Measurements from ENCODE around the gene DYNC1LI1. TPM values are rescaled to one million over a fixed set of nuclear protein-coding genes. Genes with fewer than 3 reads are reported as not detected.
"Not testable (repeated sequence)": the region's sequence is repeated elsewhere in the genome, so short reads cannot be mapped to it uniquely, and the experiment has no call there.

The DYNC1LI1 gene
- total RNA-seq, 1 donor from 2014 or later, result 110 TPM

DNA sequence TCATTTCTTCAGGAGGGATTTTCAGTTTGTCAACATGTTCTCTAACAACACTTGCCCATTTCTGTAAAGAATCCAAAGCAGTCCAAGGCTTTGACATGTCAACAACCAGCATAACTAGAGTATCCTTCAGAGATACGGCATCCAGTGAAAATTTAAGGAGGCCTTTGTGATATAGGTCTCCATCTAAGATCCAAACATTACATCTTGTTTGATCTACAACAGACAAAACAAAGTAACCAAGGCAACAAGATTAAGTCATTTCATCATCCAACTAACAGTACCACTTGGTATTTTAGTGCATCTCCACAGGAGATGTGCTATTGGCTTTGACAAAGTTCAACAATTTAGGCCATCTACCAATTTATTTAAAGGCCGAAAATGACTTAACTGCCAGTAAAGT, 25.8 kb downstream of the DYNC1LI1 start:
- DNase-seq (ENCODE audit: low spot score in 2 of 2) (no peak), FAIRE-seq (no peak)

DNA sequence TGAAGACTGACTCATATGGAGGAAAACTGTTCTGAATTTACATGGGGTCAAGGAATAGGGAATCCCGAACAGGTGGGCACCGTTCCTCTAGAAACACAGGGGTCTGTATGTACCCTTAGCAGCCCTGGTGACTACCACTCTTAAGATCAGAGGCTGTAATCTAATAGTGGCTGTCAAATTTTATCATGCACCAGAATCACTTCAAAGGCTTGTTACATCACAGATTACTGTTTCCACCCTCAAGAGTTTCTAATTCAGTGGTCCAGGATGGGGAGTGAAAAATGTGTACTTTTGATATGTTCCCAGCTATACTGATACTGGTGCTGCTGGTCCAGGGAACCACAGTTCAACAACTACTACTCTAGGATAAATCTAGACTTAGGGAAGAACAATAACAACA, 27.9 kb downstream of the DYNC1LI1 start:
- DNase-seq (ENCODE audit: low spot score in 2 of 2) (no peak), FAIRE-seq (no peak)

DNA sequence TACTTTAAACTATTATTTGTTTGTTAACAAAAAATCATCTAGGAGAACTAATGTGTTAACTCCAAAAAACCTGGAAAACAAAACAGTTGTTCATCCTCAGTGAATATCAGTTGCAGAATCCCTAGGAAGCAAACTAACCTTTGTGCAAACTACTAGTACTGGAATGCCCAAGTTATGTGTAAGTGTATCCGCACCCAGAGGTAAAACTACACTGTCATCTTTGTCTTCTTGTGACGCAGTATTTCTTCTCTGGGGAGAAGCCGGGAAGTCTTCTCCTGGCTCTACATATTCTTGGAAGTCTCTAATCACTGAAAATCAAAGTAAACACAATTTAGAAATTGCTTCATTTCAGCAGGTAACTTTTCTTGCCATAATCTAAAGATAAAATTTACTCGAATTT, 29.8 kb downstream of the DYNC1LI1 start:
- DNase-seq (ENCODE audit: low spot score in 2 of 2) (no peak), FAIRE-seq (no peak)

DNA sequence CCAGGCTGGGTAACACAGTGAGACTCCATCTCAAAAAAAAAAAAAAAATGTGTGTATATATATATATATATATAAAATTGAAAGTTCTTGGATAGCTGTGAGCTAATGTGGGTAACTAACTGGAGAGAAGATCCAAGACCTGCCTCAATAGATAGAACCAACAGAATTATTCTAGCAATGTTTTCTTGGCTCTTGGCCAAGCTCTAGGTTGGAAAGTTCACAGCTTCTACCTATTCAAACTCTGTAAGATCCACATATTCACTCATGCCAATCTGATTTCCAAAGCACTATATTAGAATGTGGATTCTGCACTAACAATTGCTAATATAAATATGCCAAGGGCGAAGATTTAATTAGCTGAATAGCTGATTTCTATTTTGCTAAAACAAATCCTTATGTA, 38.2 kb downstream of the DYNC1LI1 start:
- FAIRE-seq (no peak), DNase-seq (ENCODE audit: low spot score in 2 of 2) (no peak)

DNA sequence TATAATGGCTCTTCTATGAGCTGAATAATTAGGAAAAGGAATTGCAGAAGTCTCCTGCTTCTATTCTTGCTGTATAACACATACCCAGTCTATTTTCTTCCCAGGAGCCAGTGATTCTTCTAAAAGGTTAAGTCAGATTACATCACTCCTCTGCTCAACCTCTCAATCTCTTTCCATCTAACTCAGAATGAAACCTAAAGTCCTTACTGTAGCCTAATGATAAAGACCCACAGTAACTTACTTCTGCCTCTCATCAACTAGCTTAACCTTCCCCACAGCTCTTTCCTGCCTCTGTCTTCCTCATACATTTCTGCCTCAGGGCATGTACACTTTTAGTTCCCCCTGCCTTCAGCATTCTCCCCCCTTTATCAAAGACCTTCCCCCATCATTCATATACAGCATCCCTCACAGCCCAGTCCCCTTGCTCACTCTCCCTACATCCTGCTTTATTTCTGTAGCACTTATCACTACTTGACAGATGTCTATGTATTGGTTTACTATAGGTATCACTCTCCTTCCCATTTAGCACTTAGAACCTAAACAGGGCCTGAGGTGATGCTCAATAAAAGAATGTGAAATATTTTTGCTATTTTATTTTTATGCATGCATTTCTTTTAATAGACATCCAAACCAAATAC, 39.5 kb downstream of the DYNC1LI1 start:
- no peak for FAIRE-seq
- no peak for DNase-seq (ENCODE audit: low spot score in 2 of 2)

DNA sequence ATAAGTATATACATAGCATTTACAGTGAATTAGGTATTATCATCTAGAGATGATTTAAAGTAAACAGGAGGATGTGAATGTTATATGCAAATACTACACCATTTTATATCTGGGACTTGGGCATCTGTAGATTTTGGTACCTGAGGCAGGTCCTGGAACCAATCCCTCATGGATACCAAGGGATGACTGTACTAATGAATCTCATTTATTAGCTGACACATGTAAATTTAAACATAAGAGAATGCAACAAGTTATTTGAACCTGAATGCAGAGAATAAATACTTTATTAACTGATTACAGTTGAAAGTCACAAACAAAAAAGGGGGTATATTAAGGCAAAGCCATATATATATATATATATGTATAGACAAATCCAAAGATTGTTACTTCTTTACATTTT, 44.9 kb downstream of the DYNC1LI1 start:
- FAIRE-seq, result no peak
- DNase-seq (ENCODE audit: low spot score in 2 of 2), result no peak

DNA sequence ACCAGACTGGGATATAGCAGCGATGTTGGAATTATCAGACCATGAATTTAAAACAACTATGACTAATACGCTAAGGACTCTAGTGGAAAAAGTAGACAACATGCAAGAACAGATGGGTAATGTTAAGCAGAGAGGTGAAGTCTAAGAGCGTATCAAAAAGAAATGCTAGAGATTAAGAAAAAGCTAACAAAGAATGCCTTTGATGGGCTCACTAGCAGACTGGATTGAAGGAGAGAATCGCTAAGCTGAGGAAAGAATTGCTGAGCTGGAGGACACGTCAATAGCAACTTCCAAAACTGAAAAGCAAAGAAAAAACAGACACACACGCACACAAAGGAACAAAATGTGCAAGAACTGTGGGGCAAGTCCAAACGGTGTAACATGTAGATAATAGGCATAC, 48.0 kb downstream of the DYNC1LI1 start:
- DNase-seq (ENCODE audit: low spot score in 2 of 2), result no peak
- no peak for FAIRE-seq

DNA sequence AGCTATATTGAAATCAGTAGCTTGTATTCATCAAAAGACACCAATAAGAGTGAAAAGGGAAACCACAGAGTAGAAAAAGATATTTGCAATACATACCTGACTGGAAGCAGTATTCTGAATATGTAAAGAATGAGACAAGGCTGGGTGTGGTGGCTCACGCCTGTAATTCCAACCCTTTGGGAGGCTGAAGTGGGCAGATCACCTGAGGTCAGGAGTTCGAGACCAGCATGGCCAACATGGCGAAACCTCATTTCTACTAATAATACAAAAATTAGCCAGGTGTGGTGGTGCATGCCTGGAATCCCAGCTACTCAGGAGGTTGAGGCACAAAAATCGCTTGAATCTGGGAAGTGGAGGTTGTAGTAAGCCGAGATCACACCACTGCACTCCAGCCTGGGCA, 51.7 kb downstream of the DYNC1LI1 start:
- DNase-seq (ENCODE audit: low spot score in 2 of 2); FAIRE-seq: not testable (repeated sequence)

DNA sequence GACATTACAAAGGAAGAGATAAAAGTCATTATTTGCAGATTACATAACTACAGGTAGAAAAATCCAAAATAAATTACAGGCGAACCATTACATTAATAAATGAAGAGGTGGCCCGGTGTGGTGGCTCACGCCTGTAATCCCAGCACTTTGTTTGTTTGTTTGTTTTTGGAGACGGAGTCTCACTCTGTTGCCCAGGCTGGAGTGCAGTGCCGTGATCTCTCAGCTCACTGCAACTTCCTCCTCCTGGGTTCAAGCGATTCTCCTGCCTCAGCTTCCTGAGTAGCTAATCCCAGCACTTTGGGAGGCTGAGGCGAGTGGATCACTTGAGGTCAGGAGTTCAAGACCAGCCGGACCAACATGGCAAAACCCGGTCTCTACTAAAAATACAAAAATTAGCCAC, 53.9 kb downstream of the DYNC1LI1 start:
- not testable (repeated sequence) for DNase-seq (ENCODE audit: low spot score in 2 of 2)

DNA sequence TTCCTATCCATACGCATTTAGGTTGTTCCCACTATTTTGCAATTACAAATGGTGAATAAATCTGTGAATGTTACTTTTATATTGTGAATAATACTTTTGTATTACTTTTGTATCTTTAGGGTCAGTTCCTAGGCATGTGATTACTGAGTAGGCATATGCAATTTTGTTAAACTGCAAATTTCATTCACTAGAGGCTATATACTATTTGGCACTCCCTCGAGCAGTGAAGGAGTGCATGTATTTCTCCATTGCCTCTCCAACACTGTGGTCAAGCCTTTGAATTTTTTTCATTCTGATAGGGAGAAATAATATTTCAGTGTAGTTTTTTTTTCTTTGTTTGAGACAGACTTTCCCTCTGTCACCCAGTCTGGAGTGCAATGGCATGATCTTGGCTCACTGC, 59.7 kb downstream of the DYNC1LI1 start:
- no peak for FAIRE-seq
- no peak for DNase-seq (ENCODE audit: low spot score in 2 of 2)

More for the DNA sequence above, 53.9 kb downstream of the DYNC1LI1 start:
- FAIRE-seq, result not testable (repeated sequence)

DNA sequence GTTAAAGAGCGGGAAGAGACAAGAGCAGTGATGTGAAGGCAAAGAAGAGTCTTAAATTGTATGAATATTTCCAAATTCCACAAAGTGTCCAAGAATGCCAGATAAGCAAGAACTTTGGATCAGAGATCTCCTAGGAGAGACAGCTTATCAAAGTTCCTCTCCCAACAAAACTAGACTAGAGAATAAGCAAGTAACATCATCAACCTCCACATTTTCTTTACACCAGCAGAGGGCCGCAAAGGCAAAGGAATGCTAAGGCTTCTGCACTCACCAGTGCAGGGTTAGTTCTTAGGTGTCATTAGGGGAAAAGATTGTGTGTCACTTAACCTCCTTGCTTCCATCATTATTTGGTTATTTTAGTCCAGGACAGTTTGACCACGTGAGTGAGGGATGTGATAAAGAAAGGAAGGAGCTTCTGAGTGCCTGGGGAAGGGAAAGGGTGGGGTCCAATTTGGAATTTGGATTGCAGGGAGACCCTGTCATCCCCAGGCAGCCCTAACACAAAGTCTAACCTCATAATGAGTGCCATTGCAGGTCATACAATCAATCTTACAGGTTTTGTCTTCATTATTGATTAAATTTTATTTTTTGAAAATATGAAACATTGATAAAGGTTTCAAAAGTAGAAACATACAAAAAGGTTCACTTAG, 60.5 kb downstream of the DYNC1LI1 start:
- FAIRE-seq, result peak; percentile 64
- DNase-seq (ENCODE audit: low spot score in 2 of 2), result peak; percentile 52 to 64

DNA sequence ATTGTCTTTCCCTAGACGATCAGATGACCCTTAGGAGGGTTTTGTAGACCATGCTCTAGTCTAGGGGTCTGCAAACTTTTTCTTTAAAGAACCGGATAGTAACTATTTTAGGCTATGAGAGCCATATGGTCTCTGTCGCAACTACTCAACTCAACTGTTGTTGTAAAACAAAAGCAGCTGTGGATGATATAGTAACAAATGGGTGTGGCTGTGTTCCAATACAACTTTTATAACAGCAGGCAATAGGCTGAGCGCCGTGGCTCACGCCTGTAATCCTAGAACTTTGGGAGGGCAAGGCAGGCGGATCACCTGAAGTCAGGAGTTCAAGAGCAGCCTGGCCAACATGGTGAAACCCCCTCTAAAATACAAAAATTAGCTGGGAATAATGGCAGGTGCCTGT, 61.9 kb downstream of the DYNC1LI1 start:
- FAIRE-seq, result no peak

DNA sequence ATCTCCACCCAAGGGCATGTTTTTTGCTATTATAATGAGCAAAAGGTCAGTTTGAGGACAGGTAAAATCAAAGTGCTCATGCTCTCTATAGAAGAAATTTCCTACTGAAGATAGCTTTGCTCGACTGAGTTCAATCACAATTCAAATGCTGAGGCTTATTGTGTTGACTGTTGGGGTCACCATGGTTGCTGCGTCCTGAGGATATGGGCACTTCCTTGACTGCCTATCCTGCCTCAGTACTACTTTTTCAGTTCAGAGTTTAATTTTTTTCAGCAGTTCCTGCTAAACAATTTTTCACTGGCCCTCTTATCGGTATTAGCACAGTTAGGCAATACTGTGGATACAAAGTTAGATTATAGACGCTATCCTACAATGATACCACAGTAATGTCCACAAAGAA, 64.2 kb downstream of the DYNC1LI1 start:
- no peak for DNase-seq (ENCODE audit: low spot score in 2 of 2)
- no peak for FAIRE-seq

More for the DNA sequence above, 61.9 kb downstream of the DYNC1LI1 start:
- no peak for DNase-seq (ENCODE audit: low spot score in 2 of 2)

DNA sequence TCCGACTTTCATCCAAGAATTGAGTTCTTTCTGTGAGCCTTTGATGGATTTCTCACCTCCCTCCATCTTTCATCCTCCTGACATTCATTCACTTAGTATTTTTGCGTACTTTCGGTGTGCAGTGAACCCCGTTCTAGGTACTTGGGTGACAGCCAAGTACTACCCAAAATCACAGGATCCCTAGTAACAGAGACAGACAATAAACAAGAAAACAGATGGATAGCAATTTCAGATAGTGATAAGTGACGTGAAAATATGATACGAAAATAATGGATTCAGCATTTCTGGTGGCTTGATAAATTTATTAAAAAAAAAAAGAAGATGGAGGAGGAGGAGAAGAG, 67.7 kb downstream of the DYNC1LI1 start:
- FAIRE-seq (no peak), DNase-seq (ENCODE audit: low spot score in 2 of 2) (no peak)

DNA sequence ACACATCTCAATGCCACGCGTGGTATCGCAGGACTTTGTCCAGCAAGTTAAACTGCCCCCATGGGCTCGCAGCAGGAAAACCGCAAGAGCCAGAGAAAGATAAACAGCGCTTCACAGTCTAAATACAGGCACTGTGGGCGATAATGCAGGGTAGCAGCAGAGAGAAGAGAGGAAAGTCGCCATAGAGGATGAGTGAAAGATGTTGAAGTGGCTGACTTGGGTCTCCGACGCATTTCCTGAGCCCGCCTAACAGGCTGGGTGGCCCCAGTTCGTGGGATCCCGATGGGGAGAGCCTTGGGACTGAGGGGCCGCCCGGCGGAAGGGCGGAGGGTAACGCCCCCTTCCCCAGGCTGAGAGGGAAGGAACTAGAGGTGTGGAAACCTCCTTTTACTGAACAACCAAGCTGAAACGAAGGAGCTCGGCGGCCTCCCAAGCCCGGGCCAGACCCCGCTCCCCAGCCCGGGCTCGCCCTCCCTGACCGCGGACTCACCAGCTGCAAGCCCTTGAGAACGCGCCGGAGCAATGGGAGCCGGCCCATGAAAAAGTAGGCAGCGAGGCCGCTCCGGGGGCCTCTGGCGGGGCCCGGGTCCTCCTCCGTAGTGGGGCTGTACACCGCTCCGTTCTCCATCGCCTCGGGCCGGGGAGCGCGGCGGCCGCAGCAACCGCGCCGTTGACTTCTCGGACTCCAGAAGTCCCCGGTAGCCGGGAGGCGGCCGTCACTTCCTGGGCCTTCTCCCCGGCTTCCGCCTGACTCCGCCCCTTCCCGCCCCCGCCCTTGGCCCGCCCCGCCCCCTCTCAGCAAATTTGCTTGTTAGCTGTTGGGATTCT, 68.3 kb downstream of the DYNC1LI1 start, which contains the start of gene CMTM6:
Gene CMTM6 (minus strand): TSS at position 735 of the 828 bp plus-strand sequence. CDS start 107 bp downstream, at position 628.
- no peak for FAIRE-seq
- peak; percentile 82 to 91 for DNase-seq (ENCODE audit: low spot score in 2 of 2)

DNA sequence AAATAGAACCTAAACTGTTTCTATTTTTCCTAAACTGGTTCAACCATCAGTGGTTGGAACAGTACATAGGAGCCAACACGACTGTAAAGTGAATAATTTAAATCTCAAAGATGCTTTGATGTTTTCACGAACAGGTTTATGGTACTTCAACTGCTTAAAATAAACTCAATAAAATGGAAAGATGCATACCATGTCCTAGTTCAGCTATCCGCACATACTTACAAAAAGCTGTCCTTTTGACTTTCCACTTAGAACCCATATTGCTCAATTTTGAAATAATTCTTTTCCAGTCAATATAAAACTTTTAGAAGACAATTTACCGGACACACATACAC, 68.9 kb downstream of the DYNC1LI1 start:
- DNase-seq (ENCODE audit: low spot score in 2 of 2) (no peak), FAIRE-seq (no peak)

DNA sequence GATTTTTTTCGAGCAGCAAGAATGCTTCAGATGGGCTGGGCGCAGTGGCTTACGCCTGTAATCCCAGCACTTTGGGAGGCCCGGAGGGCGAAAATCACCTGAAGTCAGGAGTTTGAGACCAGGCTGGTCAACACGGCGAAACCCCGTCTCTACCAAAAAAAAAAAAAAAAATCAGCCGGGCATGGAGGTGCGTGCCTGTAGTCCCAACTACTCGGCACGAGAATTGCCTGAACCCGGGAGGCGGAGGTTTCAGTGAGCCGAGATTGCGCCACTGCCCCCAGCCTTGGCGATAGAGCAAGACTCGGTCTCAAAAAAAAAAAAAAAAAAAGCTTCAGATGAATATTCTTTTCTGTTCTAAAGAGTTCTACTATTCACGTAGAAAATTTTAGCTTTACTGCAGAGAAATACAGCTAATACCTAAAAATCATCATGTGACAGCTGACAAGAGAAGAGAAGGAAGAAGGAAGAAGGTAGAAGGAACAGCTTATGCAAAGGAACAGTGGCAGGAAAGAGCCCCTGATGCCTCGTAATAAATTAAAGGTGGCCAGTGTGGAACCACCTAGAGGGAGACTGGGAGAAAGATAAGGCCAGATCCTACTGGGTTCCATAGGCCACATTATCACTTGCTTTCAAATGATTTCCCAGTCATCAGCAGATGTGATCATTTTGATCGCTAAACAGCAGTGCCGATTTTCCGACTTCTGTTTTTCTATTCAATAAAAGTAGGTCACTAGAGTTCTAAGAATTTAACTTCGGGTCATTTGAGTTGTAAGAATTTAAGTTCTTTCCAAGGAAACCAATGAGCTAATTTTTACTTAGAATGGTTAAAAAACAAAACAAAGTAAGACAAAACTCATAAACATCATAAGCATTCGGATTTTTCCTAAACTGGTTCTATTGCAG, 69.5 kb downstream of the DYNC1LI1 start:
- DNase-seq (ENCODE audit: low spot score in 2 of 2) (no peak), FAIRE-seq (no peak)

DNA sequence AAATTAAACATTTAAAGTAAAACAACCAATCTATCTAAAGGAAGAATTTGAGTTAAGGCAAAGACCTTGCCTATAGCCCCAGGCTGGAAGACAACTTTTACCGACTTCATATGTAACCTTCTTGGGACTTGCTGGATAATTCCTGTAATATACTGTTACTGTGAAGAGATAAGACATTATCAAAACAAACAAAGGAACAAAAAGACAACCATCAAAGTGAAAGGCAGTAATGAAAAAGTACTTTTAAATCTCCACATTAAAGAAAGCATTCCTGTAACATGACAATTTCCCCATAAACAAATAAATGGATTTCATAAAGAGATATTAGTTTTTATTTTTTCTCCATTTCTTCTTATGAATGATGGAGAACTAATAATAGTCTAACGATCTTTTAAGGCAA, 70.4 kb downstream of the DYNC1LI1 start:
- DNase-seq (ENCODE audit: low spot score in 2 of 2) (no peak), FAIRE-seq (no peak)

DNA sequence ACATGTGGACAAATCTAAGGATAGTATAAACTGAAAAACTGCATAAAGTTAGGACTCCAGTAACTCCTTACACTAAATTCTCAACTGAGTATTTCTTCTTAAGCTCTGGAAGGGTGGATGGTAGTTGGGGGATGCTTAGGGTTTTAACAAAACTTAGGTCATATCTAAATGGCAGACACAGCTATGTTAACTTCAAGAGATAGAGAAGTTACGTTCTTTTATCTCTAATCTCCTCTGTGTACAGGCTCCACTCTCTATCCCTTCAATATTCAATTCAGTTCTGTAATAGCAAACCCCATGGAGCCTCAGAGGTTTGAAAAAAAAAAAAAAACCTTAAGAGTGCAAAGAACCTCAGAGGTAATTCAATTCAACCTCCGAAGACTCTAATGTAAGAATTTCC, 71.1 kb downstream of the DYNC1LI1 start:
- DNase-seq (ENCODE audit: low spot score in 2 of 2) (no peak), FAIRE-seq (no peak)

DNA sequence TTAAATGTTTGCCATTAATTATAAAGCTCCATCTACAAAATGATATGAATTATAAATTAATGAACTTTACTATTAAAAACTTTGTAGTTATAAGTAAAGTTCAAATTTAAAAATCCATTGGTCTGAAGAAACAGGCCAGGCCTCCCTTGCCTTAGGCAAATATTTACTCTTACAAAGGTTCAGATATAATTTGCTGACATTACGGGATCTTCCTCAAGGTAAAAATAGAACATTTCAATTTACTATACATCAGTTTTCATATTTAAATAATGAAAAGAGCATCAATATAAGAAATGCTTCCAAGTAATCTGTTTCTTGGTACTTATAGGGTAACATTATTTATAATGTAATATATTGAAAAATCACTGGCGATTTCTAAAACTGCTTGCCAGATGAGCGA, 71.7 kb downstream of the DYNC1LI1 start:
- no peak for FAIRE-seq
- no peak for DNase-seq (ENCODE audit: low spot score in 2 of 2)

DNA sequence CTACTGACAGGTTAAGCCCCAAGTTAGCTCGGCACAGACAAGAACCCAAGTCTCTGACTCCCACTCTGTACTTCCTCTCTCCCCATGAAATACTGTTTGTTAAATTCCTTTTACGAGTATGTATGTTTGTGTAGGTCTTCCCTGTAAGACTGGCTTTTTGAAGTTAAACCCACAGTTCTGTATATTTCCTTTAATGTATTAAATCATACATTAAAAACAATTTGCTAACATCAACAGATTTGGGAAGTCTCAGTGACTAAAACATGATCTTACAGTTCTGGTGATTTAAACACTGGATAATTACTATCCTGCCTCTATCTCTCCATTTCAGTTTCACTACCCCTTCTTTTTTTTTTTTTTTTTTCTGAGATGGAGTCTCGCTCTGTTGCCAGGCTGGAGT, 72.4 kb downstream of the DYNC1LI1 start:
- FAIRE-seq, result no peak
- DNase-seq (ENCODE audit: low spot score in 2 of 2), result no peak
